H1 (cell line): ENCODE data around the gene DCDC1. TPM values are rescaled to one million over a fixed set of nuclear protein-coding genes. Genes with fewer than 3 reads are reported as not detected.

ENCODE experiments used
- BRCA1 ChIP-seq: IDR thresholded peaks from 2 replicates; pipeline ENCODE4 v1.6.1; 2012; ENCODE audit warnings: low read depth, low read length, improper control_type of control experiment
- CTCF ChIP-seq, 3 experiments: IDR thresholded peaks; 1 replicate in 2 of 3; 2 replicates in 1 of 3; pipeline versions ENCODE4 v1.5.1 to v1.6.1; 2011; ENCODE audit warnings: low read length in 3 of 3, mild to moderate bottlenecking in 3 of 3, inconsistent platforms in 2 of 3, low read depth in 1 of 3, moderate library complexity in 1 of 3; ENCODE audit not compliant: insufficient read depth in 1 of 3; ENCODE audit errors: control extremely low read depth in 1 of 3
- USF2 ChIP-seq: IDR thresholded peaks from 2 replicates; pipeline ENCODE4 v1.6.1; 2011; ENCODE audit warnings: low read length, improper control_type of control experiment
- polyA plus RNA-seq, 7 experiments: library from polyadenylated mRNA; depleted of rRNA in 3 of 7; stranded (reverse) in 5 of 7; unstranded in 2 of 7; fragments of >200 nt in 5 of 7; fragments of 200-250 nt in 2 of 7; gene quantifications; 1 replicate in 5 of 7; 2 replicates in 1 of 7; 4 replicates in 1 of 7; pipeline versions ENCODE4 v1.2.1 to v1.2.3, GENCODE V29; 2011 to 2013; ENCODE audit warnings: missing spikeins in 2 of 7, mixed read lengths in 2 of 7
- total RNA-seq: library from RNA; stranded (reverse); fragmentation: NEBNext Ultra II Directional; extraction: Animal tissue kit (Norgen Biotek cat#: 25700); gene quantifications from 2 replicates; pipeline ENCODE4 v1.2.1, GENCODE V29; 2021

DCDC1 gene
- total and polyA plus RNA-seq, 2 of the 8 experiments (the other 6 are each of a cell fraction or from before 2014, with no cell fraction given) = 0.15 to 0.56 TPM

GRCh38 chr11:30936491-30936890 lies 433.0 kb downstream of the DCDC1 start (continued):
- TF ChIP-seq USF2 (no peak), BRCA1 (no peak), CTCF (IDR thresholded peaks at IDR 0.05; ENCODE audit: control extremely low read depth in 1 of 3, insufficient read depth in 1 of 3, low read depth in 1 of 3, low read length in 3 of 3) (no peak)
